Vagina (tissue), 2 donors: ENCODE data around the gene FCHSD2. TPM values are rescaled to one million over a fixed set of nuclear protein-coding genes. Genes with fewer than 3 reads are reported as not detected.
A peak's percentile ranks its signal among the peaks of the same experiment; 100 is the strongest.

Experiments used
- DNase-seq, 2 donors: peaks; one replicate each; pipeline ENCODE4 v3.0.0-alpha.2; 2017; ENCODE audit errors: extremely low spot score in 2 of 2
- H3K27ac ChIP-seq: fragments of 200-600 bp; sonication (generic); one replicate; pipeline ENCODE4 v1.5.1; 2019
- H3K27me3 ChIP-seq: fragments of 200-600 bp; sonication (generic); one replicate; pipeline ENCODE4 v1.5.1; 2019
- H3K36me3 ChIP-seq, 2 donors: fragments of 200-600 bp; sonication (generic); one replicate each; pipeline ENCODE4 v1.5.1; 2017 to 2019
- H3K4me1 ChIP-seq: fragments of 200-600 bp; sonication (generic); one replicate; pipeline ENCODE4 v1.5.1; 2019
- H3K4me3 ChIP-seq, 2 donors: fragments of 200-600 bp; sonication (generic); 1 replicate in 1 of 2; 2 replicates in 1 of 2; pipeline ENCODE4 v1.5.1; 2016 to 2019
- H3K9me3 ChIP-seq: fragments of 200-600 bp; sonication (generic); one replicate; pipeline ENCODE4 v1.5.1; 2019
- POLR2A ChIP-seq, 2 donors: fragments of 450-650 bp; IDR thresholded peaks; one replicate each; pipeline ENCODE4 v1.6.1; 2017; ENCODE audit warnings: antibody characterized with exemption in 2 of 2, mild to moderate bottlenecking in 2 of 2, moderate library complexity in 2 of 2
- POLR2AphosphoS5 ChIP-seq, 2 donors: sonication (generic); formaldehyde crosslinking; IDR thresholded peaks; one replicate each; pipeline ENCODE4 v1.9.0; 2017; ENCODE audit warnings: antibody characterized with exemption in 2 of 2, mild to moderate bottlenecking in 2 of 2, low read depth in 1 of 2; ENCODE audit not compliant: insufficient read depth in 1 of 2
- intact Hi-C: fragments of 100-400 bp; cut with DNase I; formaldehyde crosslinking; loops from one replicate; pipeline ENCODE4 v1.15.1; 2023
- total RNA-seq: library from RNA; depleted of rRNA; stranded (reverse); fragments of >200 nt; gene quantifications from one replicate; pipeline ENCODE4 v1.2.3, GENCODE V29; 2016
- TF ChIP-seq, protein P1 (sequence below), 3 experiments: fragments of 450-650 bp in 2 of 3; fragments of 200-600 bp in 1 of 3; sonication (generic) in 1 of 3; IDR thresholded peaks; one replicate each; pipeline ENCODE4 v1.5.1; 2017 to 2019; ENCODE audit warnings: antibody characterized with exemption in 3 of 3, mild to moderate bottlenecking in 2 of 3, moderate library complexity in 2 of 3

FCHSD2 gene
- total RNA-seq, 1 donor from 2014 or later = 15.7 TPM

DNA sequence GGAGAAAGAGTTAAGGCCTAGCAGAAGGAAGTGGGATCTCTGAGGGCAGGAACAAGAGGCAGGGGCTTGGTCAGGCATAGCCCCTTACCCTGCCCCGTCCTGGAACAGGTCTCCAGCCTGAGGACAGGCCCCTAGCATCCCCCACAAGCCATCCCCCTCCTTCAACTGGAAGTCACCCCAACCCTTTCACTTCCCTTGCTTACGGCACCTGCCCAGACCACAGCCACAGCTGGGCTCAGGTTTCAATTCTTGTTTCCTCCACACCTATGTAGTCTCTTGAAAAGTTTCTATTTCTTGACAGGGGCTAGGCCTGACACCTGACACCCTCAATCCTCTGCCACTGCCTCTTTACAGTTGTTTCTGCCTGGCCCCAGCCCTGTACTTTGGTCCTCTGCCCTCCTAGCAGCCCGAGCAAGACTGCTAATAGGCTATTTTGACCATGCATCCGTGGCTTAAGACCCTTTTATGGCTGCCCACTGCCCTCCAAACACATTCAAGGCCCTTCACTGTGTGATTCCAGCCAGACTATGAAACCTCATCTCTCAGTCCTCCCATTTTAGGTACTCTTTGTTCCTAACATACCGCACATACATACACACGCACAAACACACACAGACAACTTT is 10.9 kb upstream of the FCHSD2 start:
- Histone ChIP-seq H3K27ac (no peak overlapping the region), H3K36me3 (no peaks in the 10 kb centered on the region), H3K4me3 (no peak overlapping the region), H3K9me3 (no peaks in the 10 kb centered on the region), H3K4me1 (peaks cover 13% of the 10 kb centered on the region), H3K27me3 (no peaks in the 10 kb centered on the region)
- intact Hi-C loops = no loop called here
- no peak for DNase-seq
- TF ChIP-seq, protein P1, sequence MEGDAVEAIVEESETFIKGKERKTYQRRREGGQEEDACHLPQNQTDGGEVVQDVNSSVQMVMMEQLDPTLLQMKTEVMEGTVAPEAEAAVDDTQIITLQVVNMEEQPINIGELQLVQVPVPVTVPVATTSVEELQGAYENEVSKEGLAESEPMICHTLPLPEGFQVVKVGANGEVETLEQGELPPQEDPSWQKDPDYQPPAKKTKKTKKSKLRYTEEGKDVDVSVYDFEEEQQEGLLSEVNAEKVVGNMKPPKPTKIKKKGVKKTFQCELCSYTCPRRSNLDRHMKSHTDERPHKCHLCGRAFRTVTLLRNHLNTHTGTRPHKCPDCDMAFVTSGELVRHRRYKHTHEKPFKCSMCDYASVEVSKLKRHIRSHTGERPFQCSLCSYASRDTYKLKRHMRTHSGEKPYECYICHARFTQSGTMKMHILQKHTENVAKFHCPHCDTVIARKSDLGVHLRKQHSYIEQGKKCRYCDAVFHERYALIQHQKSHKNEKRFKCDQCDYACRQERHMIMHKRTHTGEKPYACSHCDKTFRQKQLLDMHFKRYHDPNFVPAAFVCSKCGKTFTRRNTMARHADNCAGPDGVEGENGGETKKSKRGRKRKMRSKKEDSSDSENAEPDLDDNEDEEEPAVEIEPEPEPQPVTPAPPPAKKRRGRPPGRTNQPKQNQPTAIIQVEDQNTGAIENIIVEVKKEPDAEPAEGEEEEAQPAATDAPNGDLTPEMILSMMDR (IDR thresholded peaks at IDR 0.05) = no peak
- TF ChIP-seq POLR2AphosphoS5 (IDR thresholded peaks at IDR 0.05; ENCODE audit: insufficient read depth in 1 of 2, low read depth in 1 of 2) = no peak

GRCh38 chr11:73152086-73152853 is 10.2 kb upstream of the FCHSD2 start:
- no peaks in the 10 kb centered on the region for H3K9me3 ChIP-seq
- H3K4me1 ChIP-seq = peaks cover 8% of the 10 kb centered on the region
- H3K4me3 ChIP-seq = no peak overlapping the region
- no peak overlapping the region for H3K27ac ChIP-seq
- no peaks in the 10 kb centered on the region for H3K27me3 ChIP-seq
- TF ChIP-seq POLR2AphosphoS5 (IDR thresholded peaks at IDR 0.05; ENCODE audit: insufficient read depth in 1 of 2, low read depth in 1 of 2) (no peak), POLR2A (IDR thresholded peaks at IDR 0.05) (no peak)
- TF ChIP-seq, protein P1 (IDR thresholded peaks at IDR 0.05) = no peak
- no peak for DNase-seq
- H3K36me3 ChIP-seq = no peaks in the 10 kb centered on the region
- intact Hi-C loops = no loop called here

DNA sequence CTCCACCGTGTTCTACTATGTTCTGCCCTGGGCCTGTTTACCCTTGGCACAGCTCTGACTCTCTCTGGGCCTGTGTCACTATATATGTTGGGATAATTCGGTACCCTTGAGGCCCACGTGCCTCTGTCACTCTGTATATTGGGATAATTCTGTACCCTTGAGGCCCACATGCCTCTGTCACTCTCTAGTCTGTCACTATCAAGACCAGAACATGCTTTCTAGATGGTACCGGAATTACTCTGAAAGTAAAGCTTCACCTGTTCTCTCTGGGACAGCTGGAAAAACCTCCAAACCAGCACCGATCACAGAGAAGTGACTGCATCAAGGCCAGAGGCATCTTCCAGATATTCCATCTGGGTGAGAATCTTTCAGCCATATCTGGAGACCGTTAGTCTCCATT is 9.3 kb upstream of the FCHSD2 start:
- Histone ChIP-seq H3K4me3 (no peak overlapping the region), H3K9me3 (no peaks in the 10 kb centered on the region), H3K27me3 (no peaks in the 10 kb centered on the region), H3K4me1 (peaks cover 4% of the 10 kb centered on the region), H3K27ac (no peak overlapping the region), H3K36me3 (no peaks in the 10 kb centered on the region)
- intact Hi-C loops = no loop called here
- DNase-seq = no peak
- TF ChIP-seq, protein P1 (IDR thresholded peaks at IDR 0.05) = no peak
- no peak for TF ChIP-seq POLR2AphosphoS5 (IDR thresholded peaks at IDR 0.05; ENCODE audit: insufficient read depth in 1 of 2, low read depth in 1 of 2)
- no peak for TF ChIP-seq POLR2A (IDR thresholded peaks at IDR 0.05)

DNA sequence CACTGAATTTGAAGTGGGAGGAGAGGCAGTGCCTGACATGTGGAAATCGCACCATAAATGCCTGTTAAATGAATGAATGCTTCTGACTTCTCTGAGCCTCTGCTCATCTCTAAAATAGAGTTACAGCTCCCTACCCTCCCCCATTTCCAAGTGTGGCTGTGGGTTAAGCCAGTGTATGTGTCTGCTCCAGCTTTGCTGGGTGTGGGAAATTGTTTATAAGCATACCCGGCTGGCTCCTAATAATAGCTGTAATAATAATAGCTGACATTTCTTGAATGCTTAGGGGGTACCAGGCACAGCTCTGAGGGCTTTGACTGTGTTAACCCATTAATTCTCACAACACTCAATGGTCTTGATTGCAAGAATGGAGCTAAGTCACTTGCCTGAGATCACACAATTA is 7.0 kb upstream of the FCHSD2 start:
- Histone ChIP-seq H3K9me3 (no peaks in the 10 kb centered on the region), H3K4me1 (peaks cover 4% of the 10 kb centered on the region), H3K4me3 (no peak overlapping the region), H3K27ac (no peak overlapping the region), H3K27me3 (no peaks in the 10 kb centered on the region), H3K36me3 (no peaks in the 10 kb centered on the region)
- peak in 1 of 2 donors; percentile 14 for DNase-seq
- no peak for TF ChIP-seq POLR2AphosphoS5 (IDR thresholded peaks at IDR 0.05; ENCODE audit: insufficient read depth in 1 of 2, low read depth in 1 of 2)
- TF ChIP-seq, protein P1 (IDR thresholded peaks at IDR 0.05) = no peak
- no peak for TF ChIP-seq POLR2A (IDR thresholded peaks at IDR 0.05)
- intact Hi-C loops = loop anchor here (10.0 kb wide), 1 partner anchor 314 kb away; no protein-coding TSS in a partner anchor
